Tibial nerve (tissue), 4 donors: Measurements from ENCODE around the gene CTNNA2. TPM values are rescaled to one million over a fixed set of nuclear protein-coding genes. Genes with fewer than 3 reads are reported as not detected.

Source experiments
- DNase-seq, 2 donors: peaks; one replicate each; pipeline ENCODE4 v3.0.0-alpha.2; 2019; ENCODE audit warnings: low spot score in 2 of 2
- H3K27ac ChIP-seq, 4 donors: fragments of 200-600 bp; sonication (generic) in 3 of 4; one replicate each; pipeline ENCODE4 v1.5.1; 2017 to 2019; ENCODE audit warnings: mild to moderate bottlenecking in 1 of 4
- H3K27me3 ChIP-seq, 2 donors: fragments of 200-600 bp; sonication (generic) in 1 of 2; one replicate each; pipeline versions ENCODE4 v1.5.1 to v1.6.0; 2017 to 2019
- H3K36me3 ChIP-seq, 3 donors: fragments of 200-600 bp; sonication (generic); one replicate each; pipeline ENCODE4 v1.5.1; 2018 to 2019
- H3K4me1 ChIP-seq, 4 donors: fragments of 200-600 bp; sonication (generic) in 3 of 4; one replicate each; pipeline ENCODE4 v1.5.1; 2017 to 2019
- H3K4me3 ChIP-seq, 4 donors: fragments of 200-600 bp; sonication (generic) in 3 of 4; one replicate each; pipeline ENCODE4 v1.5.1; 2017 to 2019; ENCODE audit warnings: mild to moderate bottlenecking in 1 of 4, moderate library complexity in 1 of 4
- H3K9me3 ChIP-seq, 4 donors: fragments of 200-600 bp; sonication (generic) in 3 of 4; one replicate each; pipeline ENCODE4 v1.5.1; 2017 to 2019
- CTCF ChIP-seq, 5 experiments: fragments of 200-600 bp in 3 of 5; fragments of 450-650 bp in 2 of 5; sonication (generic) in 3 of 5; IDR thresholded peaks; one replicate each; pipeline ENCODE4 v1.5.1; 2016 to 2019; ENCODE audit warnings: antibody characterized with exemption in 5 of 5, mild to moderate bottlenecking in 3 of 5, moderate library complexity in 2 of 5
- EP300 ChIP-seq, 2 donors: sonication (generic); formaldehyde crosslinking; IDR thresholded peaks; one replicate each; pipeline ENCODE4 v1.6.1; 2017; ENCODE audit warnings: antibody characterized with exemption in 2 of 2, mild to moderate bottlenecking in 1 of 2
- POLR2A ChIP-seq, 2 donors: fragments of 450-650 bp; IDR thresholded peaks; one replicate each; pipeline ENCODE4 v1.6.1; 2017; ENCODE audit warnings: antibody characterized with exemption in 2 of 2, mild to moderate bottlenecking in 2 of 2, moderate library complexity in 2 of 2
- WGBS, 2 donors: methylation state at CpG; one replicate each; pipeline ENCODE4 v1.1.5; 2018; 5-methylcytosine and 5-hydroxymethylcytosine counted together
- total RNA-seq, 4 donors: library from RNA; depleted of rRNA; stranded (reverse); fragments of >200 nt; gene quantifications; one replicate each; pipeline ENCODE4 v1.1.0, GENCODE V29; 2016

Gene CTNNA2
- total RNA-seq, 4 donors from 2014 or later = 0.39 to 3.3 (median 0.75) TPM

GRCh38 chr2:80050246-80050645, 537.4 kb downstream of the CTNNA2 start:
- H3K27me3 ChIP-seq = no peaks in the 10 kb centered on the region
- H3K4me1 ChIP-seq = peaks cover 0 to 5% (median 0%) of the 10 kb centered on the region in 4 donors
- H3K9me3 ChIP-seq = no peaks in the 10 kb centered on the region
- DNase-seq = no peak
- no peaks in the 10 kb centered on the region for H3K36me3 ChIP-seq
- no peak overlapping the region for H3K4me3 ChIP-seq
- 61 to 65% methylated on average over 6 of the region's 6 CpGs for WGBS, 2 donors
- TF ChIP-seq EP300 (IDR thresholded peaks at IDR 0.05) = no peak
- TF ChIP-seq POLR2A (IDR thresholded peaks at IDR 0.05) = no peak
- no peak for TF ChIP-seq CTCF (IDR thresholded peaks at IDR 0.05)
- H3K27ac ChIP-seq = no peak overlapping the region

GRCh38 chr2:80053522-80054345, 540.9 kb downstream of the CTNNA2 start:
- 36 to 37% methylated on average over 8 of the region's 8 CpGs for WGBS, 2 donors
- TF ChIP-seq EP300 (IDR thresholded peaks at IDR 0.05) (no peak), CTCF (IDR thresholded peaks at IDR 0.05) (no peak), POLR2A (IDR thresholded peaks at IDR 0.05) (no peak)
- Histone ChIP-seq H3K9me3 (no peaks in the 10 kb centered on the region), H3K36me3 (no peaks in the 10 kb centered on the region), H3K27ac (no peak overlapping the region), H3K4me3 (no peak overlapping the region), H3K27me3 (no peaks in the 10 kb centered on the region), H3K4me1 (peaks cover 0 to 5% (median 0%) of the 10 kb centered on the region in 4 donors)
- no peak for DNase-seq

- DNase-seq = no peak
- TF ChIP-seq POLR2A (IDR thresholded peaks at IDR 0.05) = no peak
- no peak overlapping the region for H3K27ac ChIP-seq
- no peak overlapping the region for H3K4me3 ChIP-seq
- no peaks in the 10 kb centered on the region for H3K9me3 ChIP-seq
- H3K36me3 ChIP-seq = no peaks in the 10 kb centered on the region
- peaks cover 0 to 5% (median 0%) of the 10 kb centered on the region in 4 donors for H3K4me1 ChIP-seq
- 52 to 69% methylated on average over 2 of the region's 2 CpGs for WGBS, 2 donors
- no peaks in the 10 kb centered on the region for H3K27me3 ChIP-seq
These were observed 541.5 kb downstream of the CTNNA2 start for GRCh38 chr2:80054346-80054675.

GRCh38 chr2:80057956-80058355, 545.1 kb downstream of the CTNNA2 start:
- no peak for DNase-seq
- no peaks in the 10 kb centered on the region for H3K9me3 ChIP-seq
- no peaks in the 10 kb centered on the region for H3K36me3 ChIP-seq
- H3K27me3 ChIP-seq = no peaks in the 10 kb centered on the region
- TF ChIP-seq EP300 (IDR thresholded peaks at IDR 0.05) = no peak
- TF ChIP-seq POLR2A (IDR thresholded peaks at IDR 0.05) = no peak
- TF ChIP-seq CTCF (IDR thresholded peaks at IDR 0.05) = no peak
- no peak overlapping the region for H3K27ac ChIP-seq
- H3K4me1 ChIP-seq = no peaks in the 10 kb centered on the region
- H3K4me3 ChIP-seq = no peak overlapping the region
- 77 to 82% methylated on average over 1 of the region's 1 CpG for WGBS, 2 donors

- WGBS, 2 donors = 89 to 92% methylated on average over 4 of the region's 4 CpGs
- Histone ChIP-seq H3K4me3 (no peak overlapping the region), H3K36me3 (no peaks in the 10 kb centered on the region), H3K27me3 (no peaks in the 10 kb centered on the region), H3K4me1 (no peaks in the 10 kb centered on the region), H3K27ac (no peak overlapping the region), H3K9me3 (no peaks in the 10 kb centered on the region)
- no peak for DNase-seq
- TF ChIP-seq POLR2A (IDR thresholded peaks at IDR 0.05) (no peak), CTCF (IDR thresholded peaks at IDR 0.05) (no peak), EP300 (IDR thresholded peaks at IDR 0.05) (no peak)
These were observed 545.7 kb downstream of the CTNNA2 start for GRCh38 chr2:80058562-80058961.
